Putamen (tissue), 1 donor: ENCODE data around the gene DNAH3.

Experiments
- DNase-seq: peaks from one replicate; pipeline ENCODE4 v3.0.0-alpha.2; 2016; ENCODE audit warnings: low spot score

The DNAH3 gene

GRCh38 chr16:20903116-20903898, 247.3 kb downstream of the DNAH3 start:
- no peak for DNase-seq

- no peak for DNase-seq
These were observed 248.2 kb downstream of the DNAH3 start for GRCh38 chr16:20902426-20902825.

- DNase-seq, result peak; percentile 34
These were observed 249.1 kb downstream of the DNAH3 start for GRCh38 chr16:20901436-20902112.

- DNase-seq, result no peak
These were observed 249.6 kb downstream of the DNAH3 start for GRCh38 chr16:20901068-20901435.

GRCh38 chr16:20900299-20901067, 250.2 kb downstream of the DNAH3 start, which contains the start of the genes DCUN1D3 and LYRM1:
DCUN1D3 (minus strand) TSS chr16:20900358; CDS start chr16:20862538, 37,820 bp downstream.
LYRM1 (plus strand) TSS chr16:20900771; CDS start chr16:20915556, 14,785 bp downstream.
- DNase-seq, result peak; percentile 98

- DNase-seq, result no peak
These were observed 251.0 kb downstream of the DNAH3 start for GRCh38 chr16:20899477-20900298.

- DNase-seq, result no peak
These were observed 251.6 kb downstream of the DNAH3 start for GRCh38 chr16:20899071-20899470.

GRCh38 chr16:20897922-20898321, 252.7 kb downstream of the DNAH3 start:
- DNase-seq, result no peak

GRCh38 chr16:20897253-20897897, 253.3 kb downstream of the DNAH3 start:
- DNase-seq, result no peak

- DNase-seq, result no peak
These were observed 256.3 kb downstream of the DNAH3 start for GRCh38 chr16:20894388-20894787.

- no peak for DNase-seq
These were observed 260.9 kb downstream of the DNAH3 start for GRCh38 chr16:20889625-20890275.

GRCh38 chr16:20887207-20887606, 263.4 kb downstream of the DNAH3 start:
- no peak for DNase-seq

GRCh38 chr16:20886320-20886719, 264.3 kb downstream of the DNAH3 start:
- no peak for DNase-seq

GRCh38 chr16:20884240-20884556, 266.4 kb downstream of the DNAH3 start:
- DNase-seq, result no peak

GRCh38 chr16:20883554-20884239, 266.9 kb downstream of the DNAH3 start:
- DNase-seq, result no peak
